NCI-H460 (cell line): ENCODE results near the gene SAMMSON. TPM values are rescaled to one million over a fixed set of nuclear protein-coding genes. Genes with fewer than 3 reads are reported as not detected.
A peak's percentile ranks its signal among the peaks of the same experiment; 100 is the strongest.

Experiments
- DNase-seq: peaks from one replicate; pipeline ENCODE4 v3.0.0-alpha.2; 2016; ENCODE audit warnings: low read depth; ENCODE audit errors: extremely low read depth
- total RNA-seq: library from RNA; depleted of rRNA; stranded (reverse); fragments of >200 nt; shearing (Covaris generic); gene quantifications from 2 replicates; pipeline ENCODE4 v1.2.3, GENCODE V29; 2014

The SAMMSON gene
- total RNA-seq, 1 experiment from 2014 or later: 0.22 TPM

GRCh38 chr3:70078778-70079177, 79.2 kb downstream of the SAMMSON start:
- DNase-seq: no peak

GRCh38 chr3:70085613-70086012, 86.1 kb downstream of the SAMMSON start:
- DNase-seq: no peak

GRCh38 chr3:70086336-70086735, 86.8 kb downstream of the SAMMSON start:
- DNase-seq: no peak

GRCh38 chr3:70090322-70090913, 90.9 kb downstream of the SAMMSON start:
- peak; percentile 17 for DNase-seq

- no peak for DNase-seq
Measured at GRCh38 chr3:70094197-70094596, 94.7 kb downstream of the SAMMSON start.

GRCh38 chr3:70095260-70095659, 95.7 kb downstream of the SAMMSON start:
- DNase-seq: no peak

GRCh38 chr3:70096376-70097066, 97.0 kb downstream of the SAMMSON start:
- no peak for DNase-seq

GRCh38 chr3:70097084-70097483, 97.6 kb downstream of the SAMMSON start:
- no peak for DNase-seq

- DNase-seq: no peak
Measured at GRCh38 chr3:70108072-70108471, 108.5 kb downstream of the SAMMSON start.

GRCh38 chr3:70108546-70108945, 109.0 kb downstream of the SAMMSON start:
- DNase-seq: no peak

- DNase-seq: no peak
Measured at GRCh38 chr3:70110066-70110465, 110.5 kb downstream of the SAMMSON start.

GRCh38 chr3:70111411-70111810, 111.9 kb downstream of the SAMMSON start:
- no peak for DNase-seq

GRCh38 chr3:70112751-70113150, 113.2 kb downstream of the SAMMSON start:
- DNase-seq: no peak

GRCh38 chr3:70114431-70114830, 114.9 kb downstream of the SAMMSON start:
- DNase-seq: no peak

- DNase-seq: no peak
Measured at GRCh38 chr3:70119879-70120278, 120.3 kb downstream of the SAMMSON start.
